Activated effector memory CD4-positive, alpha-beta T cell treated with anti-CD3 and anti-CD28 coated beads, Interleukin-2, amount 50 U/mL, for 16 hours (primary cell): Measurements from ENCODE around the gene RNFT2.
A peak's percentile ranks its signal among the peaks of the same experiment; 100 is the strongest.
"Not testable (repeated sequence)": the region's sequence is repeated elsewhere in the genome, so short reads cannot be mapped to it uniquely, and the experiment has no call there.

Experiments
- DNase-seq: peaks from one replicate; pipeline ENCODE4 v3.0.0-alpha.2; 2020

RNFT2 gene

DNA sequence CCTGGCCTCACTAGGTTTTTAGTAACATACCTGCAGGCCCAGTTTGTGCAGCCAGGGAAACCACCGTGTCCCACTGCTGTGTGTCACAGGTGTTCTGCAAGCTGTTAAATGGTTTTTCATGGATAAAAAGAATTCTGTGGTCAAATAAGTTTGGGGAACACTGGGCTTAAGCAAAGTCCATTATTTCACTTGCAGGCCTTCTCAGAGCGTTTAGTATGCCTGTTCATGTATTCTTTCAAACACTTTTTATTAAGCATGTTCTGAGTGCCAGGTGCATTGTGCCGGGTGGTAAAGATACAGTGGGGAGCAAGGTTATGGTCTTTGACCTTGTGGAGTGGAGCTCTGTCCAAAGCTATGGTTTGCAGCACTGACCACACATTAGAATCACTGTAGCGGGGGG lies 7.4 kb downstream of the RNFT2 start:
- no peak for DNase-seq

GRCh38 chr12:116749884-116750283 lies 11.8 kb downstream of the RNFT2 start:
- DNase-seq, result no peak

DNA sequence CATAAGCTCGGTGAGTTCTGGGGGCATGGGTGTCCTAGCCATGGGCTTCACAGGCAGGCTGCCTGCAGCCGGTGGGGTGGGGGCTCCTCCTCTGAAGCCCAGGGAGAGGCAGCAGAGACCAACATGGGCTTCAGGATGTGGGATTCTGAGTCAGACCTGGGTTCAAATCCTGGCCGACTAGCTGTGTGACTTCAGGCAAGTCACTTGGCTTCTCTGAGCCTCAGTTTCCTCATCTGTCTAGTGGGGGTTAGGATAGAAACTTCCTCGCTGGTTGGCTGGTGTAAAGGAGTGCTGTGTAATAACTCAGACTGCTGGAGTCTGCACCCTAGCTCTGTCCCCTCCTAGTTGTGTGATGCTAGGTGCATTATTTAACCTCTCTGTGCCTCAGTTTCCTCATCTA lies 12.2 kb downstream of the RNFT2 start:
- no peak for DNase-seq

- DNase-seq, result not testable (repeated sequence)
Measured at GRCh38 chr12:116754097-116754496, 16.0 kb downstream of the RNFT2 start.

- DNase-seq, result not testable (repeated sequence)
Measured at GRCh38 chr12:116754783-116755182, 16.7 kb downstream of the RNFT2 start.

GRCh38 chr12:116759783-116760621 lies 21.9 kb downstream of the RNFT2 start:
- DNase-seq, result peak; percentile 71

DNA sequence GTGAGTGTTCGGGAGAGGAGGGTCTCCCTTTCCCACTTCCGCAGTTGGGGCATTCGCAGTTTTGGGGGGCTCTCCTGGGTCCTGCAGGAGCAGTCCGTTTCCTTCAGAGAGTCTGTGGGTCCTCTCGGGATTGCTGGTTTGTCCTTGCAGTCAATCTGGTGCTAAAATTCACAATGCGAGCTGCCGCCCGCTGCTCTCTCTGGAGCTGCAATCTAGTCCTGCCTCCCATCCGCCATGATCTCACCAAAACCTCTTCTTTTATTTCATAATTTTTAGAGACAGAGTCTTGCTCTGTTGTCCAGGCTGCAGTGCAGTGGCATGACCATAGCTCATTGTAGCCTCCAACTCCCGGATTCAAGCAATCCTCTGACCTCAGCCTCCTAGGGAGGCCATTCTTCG lies 22.5 kb downstream of the RNFT2 start:
- no peak for DNase-seq

DNA sequence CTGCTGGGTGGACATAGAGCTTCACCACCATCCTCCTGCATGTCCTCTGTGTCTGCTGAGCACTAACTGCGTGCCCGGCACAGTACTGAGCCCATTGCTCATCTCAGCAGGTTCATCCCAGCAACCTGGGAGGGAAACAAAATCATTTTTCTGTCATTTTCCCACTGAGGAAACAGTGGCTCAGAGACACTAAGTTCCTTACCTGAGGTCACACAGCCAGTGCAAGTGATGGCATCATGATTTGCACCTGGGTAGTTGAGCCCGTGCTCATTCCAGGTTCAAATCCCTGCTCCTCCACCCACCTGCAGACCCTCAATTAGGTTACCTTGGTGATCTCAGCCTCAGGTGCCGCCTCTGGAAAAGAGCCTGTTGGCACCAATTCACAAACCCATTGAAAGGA lies 23.4 kb downstream of the RNFT2 start:
- DNase-seq, result no peak

DNA sequence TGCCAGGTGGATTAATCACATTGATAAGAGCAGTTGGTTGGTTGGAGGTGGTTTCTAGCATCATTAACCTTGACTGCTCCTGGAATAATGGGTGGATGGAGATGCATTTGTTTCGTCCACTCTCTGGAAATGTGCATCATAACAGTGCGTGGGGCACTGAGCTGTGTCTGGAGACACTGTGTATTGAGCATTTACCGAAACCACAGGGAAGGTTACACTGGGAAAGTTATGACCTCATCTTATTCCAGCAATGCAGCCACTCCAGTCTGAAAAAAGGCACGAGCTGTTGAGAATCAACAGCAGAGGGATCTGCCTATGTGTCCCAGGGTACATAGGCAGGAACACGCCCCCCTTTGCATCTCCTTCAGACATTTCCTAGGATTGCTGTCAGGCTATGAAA lies 27.2 kb downstream of the RNFT2 start:
- DNase-seq, result no peak

DNA sequence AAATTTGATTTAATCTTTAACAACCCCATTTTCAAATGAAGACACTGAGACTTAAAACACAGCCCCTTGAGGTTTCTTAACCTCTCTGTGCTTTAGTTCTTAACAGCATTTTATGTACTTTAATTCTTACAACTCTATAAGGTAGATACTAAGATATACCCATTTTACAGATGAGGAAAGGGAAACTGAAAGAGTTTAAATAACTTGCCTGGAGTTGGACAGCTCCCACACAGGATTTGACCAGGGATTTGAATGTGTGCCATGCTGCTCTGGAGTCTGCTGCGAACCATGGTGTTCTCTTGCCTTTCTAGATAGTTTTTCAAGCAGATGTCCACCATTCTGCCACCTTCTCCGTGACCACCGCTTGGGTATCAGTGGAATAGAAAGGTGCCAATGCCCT lies 28.2 kb downstream of the RNFT2 start:
- no peak for DNase-seq

GRCh38 chr12:116766746-116767145 lies 28.6 kb downstream of the RNFT2 start:
- DNase-seq, result no peak

GRCh38 chr12:116771651-116772050 lies 33.5 kb downstream of the RNFT2 start:
- no peak for DNase-seq

DNA sequence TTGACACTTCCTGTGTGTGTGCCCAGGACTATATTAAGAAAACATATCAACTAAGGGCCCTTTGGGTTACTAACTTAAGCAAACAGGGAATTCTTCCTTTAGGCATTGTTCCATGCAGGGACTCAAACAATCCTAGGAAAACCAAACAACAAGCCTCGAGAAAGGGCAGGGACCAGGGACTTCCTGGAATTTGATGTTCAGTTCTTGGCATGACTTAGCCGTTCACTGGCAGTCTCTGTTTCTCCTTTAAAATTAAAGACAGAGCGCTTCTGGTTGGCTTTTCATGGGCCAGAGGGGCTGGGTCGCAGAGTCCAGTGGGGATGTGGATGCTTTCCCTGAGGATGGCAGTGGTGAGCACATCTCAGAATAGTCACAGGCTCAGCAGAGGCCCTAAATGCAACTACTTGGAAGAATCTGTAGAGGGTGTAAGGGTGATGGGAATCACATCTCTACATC lies 35.2 kb downstream of the RNFT2 start:
- no peak for DNase-seq

DNA sequence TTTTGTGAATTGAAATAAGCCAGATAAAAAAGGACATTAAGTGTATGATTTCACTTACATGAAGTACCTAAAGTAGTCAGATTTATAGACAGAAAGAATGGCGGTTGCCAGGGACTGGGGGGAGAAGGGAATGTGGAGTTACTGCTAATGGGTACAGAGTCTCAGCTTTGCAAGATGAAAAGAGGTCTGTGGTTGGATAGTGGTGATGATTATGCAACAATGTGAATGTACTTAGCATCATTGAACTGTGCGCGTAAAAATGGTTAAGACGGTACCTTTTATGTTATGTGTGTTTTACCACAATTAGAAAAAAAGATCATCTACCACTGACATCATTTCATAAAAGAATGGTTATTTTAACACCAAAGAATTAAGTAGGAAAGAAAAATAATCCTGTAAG lies 35.9 kb downstream of the RNFT2 start:
- DNase-seq, result no peak

DNA sequence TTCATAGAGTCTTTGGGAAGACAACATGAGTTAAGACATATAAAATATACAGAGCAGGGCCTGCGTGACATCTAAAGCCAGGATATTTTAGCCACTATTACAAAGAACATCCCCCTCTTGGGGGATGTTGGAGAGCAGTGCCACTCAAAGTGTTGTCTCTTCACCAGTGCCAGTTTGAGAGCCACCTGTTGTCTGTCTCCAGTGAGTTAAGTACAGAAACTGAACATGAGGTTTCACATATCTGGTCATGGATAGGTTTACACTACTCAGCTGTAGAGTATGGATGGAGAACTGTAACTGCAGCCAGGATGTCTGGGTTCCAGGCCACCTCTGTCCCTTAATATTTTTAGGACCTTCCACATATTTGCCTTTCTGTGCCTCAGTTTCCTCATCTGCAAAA lies 39.1 kb downstream of the RNFT2 start:
- DNase-seq, result no peak

DNA sequence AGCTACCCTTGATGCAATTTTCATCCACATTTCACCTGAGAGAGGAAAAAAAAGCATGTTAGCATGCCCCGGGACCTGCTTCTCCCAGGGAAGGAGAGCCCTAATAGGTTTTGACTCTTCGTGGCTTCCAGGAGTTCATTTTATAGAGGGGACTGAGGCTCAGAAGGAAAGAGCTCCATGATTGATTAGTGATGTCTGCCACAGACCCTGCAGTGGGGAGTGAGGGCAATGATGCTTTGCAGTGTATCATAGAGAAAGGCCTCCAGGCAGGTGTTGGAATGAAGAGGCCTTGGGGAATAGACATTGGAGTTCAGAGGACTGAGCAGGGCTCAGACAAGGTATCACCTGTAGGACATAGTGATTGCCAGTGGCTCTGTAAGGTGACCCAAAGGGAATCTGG lies 41.5 kb downstream of the RNFT2 start:
- peak; percentile 9 for DNase-seq

- DNase-seq, result no peak
Measured at GRCh38 chr12:116780942-116781341, 42.8 kb downstream of the RNFT2 start.

DNA sequence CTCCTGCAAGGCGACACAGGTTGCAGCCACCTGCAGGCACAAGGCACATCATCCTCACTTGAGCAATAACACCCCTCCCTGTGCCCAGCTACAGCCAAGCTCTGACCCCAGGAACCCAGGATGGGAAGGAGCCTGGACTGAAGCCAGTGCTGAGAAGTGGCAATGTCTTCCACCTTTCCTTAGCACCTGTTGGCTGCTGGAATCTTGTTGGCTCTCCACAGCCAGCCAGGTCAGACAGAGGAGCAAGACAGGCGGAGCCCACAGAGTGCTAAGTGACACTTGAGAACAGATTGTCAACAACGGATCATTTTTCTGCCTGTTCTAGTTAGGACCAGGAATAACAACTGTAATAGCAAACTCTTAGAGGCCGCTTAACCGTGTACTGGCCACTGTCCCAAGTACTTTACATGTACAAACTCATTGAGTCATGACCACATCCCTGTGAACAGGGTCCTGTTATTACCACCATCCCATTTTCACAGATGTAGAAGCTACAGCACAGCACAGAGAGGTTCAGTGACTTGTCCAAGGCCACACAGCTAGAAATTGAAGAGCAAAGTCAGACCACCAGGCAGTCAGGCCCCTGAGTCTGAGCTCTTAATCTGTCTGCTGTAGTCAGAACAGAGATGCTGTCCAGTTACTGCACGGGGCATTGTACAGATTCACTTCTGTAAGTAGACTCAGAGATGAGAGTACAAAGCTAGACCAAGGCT lies 45.6 kb downstream of the RNFT2 start:
- no peak for DNase-seq

- DNase-seq, result no peak
Measured at GRCh38 chr12:116784238-116784612, 46.1 kb downstream of the RNFT2 start.

DNA sequence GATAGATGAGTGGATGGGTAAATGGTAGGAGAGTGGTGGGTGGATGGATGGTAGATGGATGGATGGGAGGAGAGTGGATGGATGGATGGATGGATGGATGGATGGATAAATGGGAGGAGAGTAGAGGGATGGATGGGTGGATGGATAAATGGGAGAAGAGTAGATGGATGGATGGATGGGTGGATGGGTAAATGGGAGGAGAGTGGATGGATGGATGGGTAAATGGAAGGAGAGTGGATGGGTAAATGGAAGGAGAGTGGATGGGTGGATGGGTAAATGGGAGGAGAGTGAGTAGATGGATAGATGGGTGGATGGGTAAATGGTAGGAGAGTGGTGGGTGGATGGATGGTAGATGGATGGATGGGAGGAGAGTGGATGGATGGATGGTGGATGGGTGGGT lies 51.4 kb downstream of the RNFT2 start:
- DNase-seq, result not testable (repeated sequence)

GRCh38 chr12:116790066-116790465 lies 52.0 kb downstream of the RNFT2 start:
- DNase-seq, result no peak

DNA sequence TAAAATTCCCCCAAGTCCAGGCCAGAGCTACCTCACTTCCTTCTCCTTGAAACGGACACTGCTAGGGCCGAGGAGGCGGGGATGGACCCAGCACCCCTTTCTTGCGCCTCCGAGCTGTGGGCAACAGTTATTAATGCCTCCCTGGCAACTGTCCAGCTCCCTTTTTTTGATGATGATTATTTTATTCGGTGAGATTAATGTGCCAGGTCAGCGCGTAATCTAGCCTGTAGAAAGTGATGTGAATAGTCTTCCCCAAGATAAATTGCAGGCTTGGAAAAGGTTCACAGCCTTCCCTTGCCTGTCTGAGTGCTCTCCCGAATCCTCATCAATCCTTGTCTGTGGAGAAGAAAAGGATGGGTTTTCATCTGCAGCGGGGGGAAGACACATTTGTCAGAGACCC lies 54.3 kb downstream of the RNFT2 start:
- no peak for DNase-seq

- DNase-seq, result no peak
Measured at GRCh38 chr12:116794725-116795124, 56.6 kb downstream of the RNFT2 start.

GRCh38 chr12:116797885-116798284 lies 59.8 kb downstream of the RNFT2 start:
- DNase-seq, result no peak
